Coronary artery (tissue), 2 donors: ENCODE data around the gene MRPS10.

Experiments used
- DNase-seq: peaks from one replicate; pipeline ENCODE4 v3.0.0-alpha.2; 2017; ENCODE audit warnings: low spot score
- H3K27ac ChIP-seq, 2 donors: fragments of 200-600 bp; sonication (generic); one replicate each; pipeline ENCODE4 v1.5.1; 2016 to 2019
- H3K4me3 ChIP-seq: fragments of 200-600 bp; sonication (generic); 2 replicates; pipeline ENCODE4 v1.5.1; 2016; ENCODE audit warnings: mild to moderate bottlenecking, moderate library complexity
- TF ChIP-seq, protein P1 (sequence below): fragments of 200-600 bp; sonication (generic); IDR thresholded peaks from one replicate; pipeline ENCODE4 v1.5.1; 2019; ENCODE audit warnings: antibody characterized with exemption

Gene MRPS10

DNA sequence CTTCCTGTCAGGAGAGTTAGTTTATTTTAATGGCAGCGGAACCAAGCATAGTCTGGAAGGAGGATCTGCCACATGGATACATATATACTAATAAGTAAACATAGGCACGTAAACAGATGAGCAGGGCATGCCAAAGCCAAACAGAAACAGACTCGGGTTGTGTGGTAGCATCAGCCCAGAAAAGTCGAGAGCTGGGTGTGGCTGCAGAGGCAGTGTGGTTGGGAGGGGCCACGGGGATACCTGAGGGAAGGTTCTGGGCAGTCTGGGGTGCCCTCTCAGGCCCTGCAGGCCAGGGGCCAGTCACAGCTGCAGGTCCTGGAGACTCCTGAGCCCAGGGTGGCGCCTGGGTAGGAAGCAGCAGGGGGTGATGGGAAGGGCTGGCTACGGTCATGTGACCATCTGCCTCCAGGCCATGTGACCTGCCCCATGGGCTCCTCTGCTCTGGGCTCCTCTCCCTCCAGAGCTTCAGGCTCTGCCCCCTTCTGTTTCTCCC lies 42.8 kb upstream of the MRPS10 start:
- H3K4me3 ChIP-seq: no peak overlapping the region
- TF ChIP-seq, protein P1, sequence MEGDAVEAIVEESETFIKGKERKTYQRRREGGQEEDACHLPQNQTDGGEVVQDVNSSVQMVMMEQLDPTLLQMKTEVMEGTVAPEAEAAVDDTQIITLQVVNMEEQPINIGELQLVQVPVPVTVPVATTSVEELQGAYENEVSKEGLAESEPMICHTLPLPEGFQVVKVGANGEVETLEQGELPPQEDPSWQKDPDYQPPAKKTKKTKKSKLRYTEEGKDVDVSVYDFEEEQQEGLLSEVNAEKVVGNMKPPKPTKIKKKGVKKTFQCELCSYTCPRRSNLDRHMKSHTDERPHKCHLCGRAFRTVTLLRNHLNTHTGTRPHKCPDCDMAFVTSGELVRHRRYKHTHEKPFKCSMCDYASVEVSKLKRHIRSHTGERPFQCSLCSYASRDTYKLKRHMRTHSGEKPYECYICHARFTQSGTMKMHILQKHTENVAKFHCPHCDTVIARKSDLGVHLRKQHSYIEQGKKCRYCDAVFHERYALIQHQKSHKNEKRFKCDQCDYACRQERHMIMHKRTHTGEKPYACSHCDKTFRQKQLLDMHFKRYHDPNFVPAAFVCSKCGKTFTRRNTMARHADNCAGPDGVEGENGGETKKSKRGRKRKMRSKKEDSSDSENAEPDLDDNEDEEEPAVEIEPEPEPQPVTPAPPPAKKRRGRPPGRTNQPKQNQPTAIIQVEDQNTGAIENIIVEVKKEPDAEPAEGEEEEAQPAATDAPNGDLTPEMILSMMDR: no peak

GRCh38 chr6:42259841-42260395 lies 42.3 kb upstream of the MRPS10 start:
- no peak overlapping the region for H3K27ac ChIP-seq

More for the DNA sequence above, 42.8 kb upstream of the MRPS10 start:
- peak; percentile 52 for DNase-seq
- no peak overlapping the region for H3K27ac ChIP-seq

GRCh38 chr6:42259286-42259685 lies 41.6 kb upstream of the MRPS10 start:
- Histone ChIP-seq H3K27ac (no peak overlapping the region), H3K4me3 (no peak overlapping the region)
- TF ChIP-seq, protein P1: no peak
- no peak for DNase-seq

More at GRCh38 chr6:42259841-42260395, 42.3 kb upstream of the MRPS10 start:
- TF ChIP-seq, protein P1: no peak
- no peak overlapping the region for H3K4me3 ChIP-seq
- DNase-seq: no peak

- no peak for DNase-seq
- Histone ChIP-seq H3K4me3 (no peak overlapping the region), H3K27ac (no peak overlapping the region)
- TF ChIP-seq, protein P1: no peak
Observed at GRCh38 chr6:42257614-42258013, 40.0 kb upstream of the MRPS10 start.

DNA sequence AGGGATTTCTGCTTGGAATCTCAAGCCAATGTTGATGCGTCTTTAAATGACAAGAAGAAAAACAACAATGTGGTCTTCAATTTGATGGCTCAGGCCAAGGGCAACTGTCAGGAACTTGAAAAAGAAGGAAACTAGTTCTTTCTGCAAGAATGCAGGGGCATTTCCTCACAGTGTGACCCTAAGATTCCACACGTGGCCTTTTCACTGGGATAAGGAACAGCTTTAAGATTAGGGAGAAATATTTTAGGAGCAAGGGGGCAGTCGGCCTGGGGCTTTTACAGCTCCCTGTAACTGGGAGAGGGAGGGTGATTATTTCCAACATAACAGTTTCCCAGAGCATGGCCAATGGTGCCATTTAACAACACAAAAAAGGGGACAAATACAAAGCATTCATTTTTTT lies 39.4 kb upstream of the MRPS10 start:
- DNase-seq: no peak
- TF ChIP-seq, protein P1: no peak
- H3K27ac ChIP-seq: no peak overlapping the region
- H3K4me3 ChIP-seq: no peak overlapping the region

DNA sequence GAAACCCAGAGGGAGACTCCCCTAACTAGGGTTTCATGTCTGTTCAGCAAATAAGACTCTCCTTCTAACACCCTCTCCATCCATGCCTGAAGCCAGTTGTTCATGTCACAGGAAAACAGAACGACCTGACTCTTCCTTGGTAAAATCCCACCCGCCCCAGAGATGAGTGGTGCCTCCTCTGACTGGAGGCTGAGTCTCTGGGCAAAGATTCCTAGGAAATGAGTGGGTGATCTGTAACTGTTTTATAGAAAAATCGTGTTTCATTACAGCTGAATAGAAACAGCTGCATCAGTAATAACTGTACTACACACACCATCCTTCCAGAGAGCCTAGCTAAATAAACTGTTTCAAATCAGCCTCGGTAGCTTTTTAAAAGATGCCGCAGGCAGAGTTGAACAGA lies 37.4 kb upstream of the MRPS10 start:
- H3K27ac ChIP-seq: no peak overlapping the region
- TF ChIP-seq, protein P1: no peak
- no peak for DNase-seq
- H3K4me3 ChIP-seq: no peak overlapping the region

GRCh38 chr6:42254505-42254904 lies 36.8 kb upstream of the MRPS10 start:
- no peak for DNase-seq
- Histone ChIP-seq H3K27ac (no peak overlapping the region), H3K4me3 (no peak overlapping the region)
- TF ChIP-seq, protein P1: no peak
